Upper lobe of right lung (tissue), 1 donor: Measurements from ENCODE around the gene KRT5. TPM values are rescaled to one million over a fixed set of nuclear protein-coding genes. Genes with fewer than 3 reads are reported as not detected.

Source experiments
- ATAC-seq: fragments of 200-7000 bp; cut with Tn5 transposase; one replicate; pipeline ENCODE4 v1.9.1; 2020; ENCODE audit warnings: mild to moderate bottlenecking, moderate library complexity
- DNase-seq: peaks from one replicate; pipeline ENCODE4 v3.0.0-alpha.2; 2020
- H3K27ac ChIP-seq: fragments of 200-600 bp; one replicate; pipeline ENCODE4 v1.8.0; 2022
- H3K27me3 ChIP-seq: fragments of 200-600 bp; one replicate; pipeline ENCODE4 v1.8.0; 2022; ENCODE audit warnings: mild to moderate bottlenecking
- H3K36me3 ChIP-seq: fragments of 200-600 bp; one replicate; pipeline ENCODE4 v1.8.0; 2022
- H3K4me1 ChIP-seq: fragments of 200-600 bp; one replicate; pipeline ENCODE4 v1.8.0; 2022
- H3K4me3 ChIP-seq: fragments of 200-600 bp; one replicate; pipeline ENCODE4 v1.8.0; 2022; ENCODE audit warnings: mild to moderate bottlenecking
- H3K9me3 ChIP-seq: fragments of 200-600 bp; one replicate; pipeline ENCODE4 v1.8.0; 2022
- intact Hi-C: fragments of 100-400 bp; cut with DNase I; formaldehyde crosslinking; loops from one replicate; pipeline ENCODE4 v1.11.0; 2022
- total RNA-seq: library from RNA; stranded (reverse); fragmentation: NEBNext Ultra II Directional; extraction: Animal tissue kit (Norgen Biotek cat#: 25700); gene quantifications from one replicate; pipeline ENCODE4 v1.2.1, GENCODE V29; 2021
- TF ChIP-seq, protein P1 (sequence below): fragments of 200-600 bp; IDR thresholded peaks from one replicate; pipeline ENCODE4 v1.8.0; 2022; ENCODE audit warnings: antibody characterized with exemption
- donor health status: DM: no; HTN: yes; CAD: no; lungs with severe emphysema.

Gene KRT5
- total RNA-seq, 1 donor from 2014 or later, result 8.8 TPM

DNA sequence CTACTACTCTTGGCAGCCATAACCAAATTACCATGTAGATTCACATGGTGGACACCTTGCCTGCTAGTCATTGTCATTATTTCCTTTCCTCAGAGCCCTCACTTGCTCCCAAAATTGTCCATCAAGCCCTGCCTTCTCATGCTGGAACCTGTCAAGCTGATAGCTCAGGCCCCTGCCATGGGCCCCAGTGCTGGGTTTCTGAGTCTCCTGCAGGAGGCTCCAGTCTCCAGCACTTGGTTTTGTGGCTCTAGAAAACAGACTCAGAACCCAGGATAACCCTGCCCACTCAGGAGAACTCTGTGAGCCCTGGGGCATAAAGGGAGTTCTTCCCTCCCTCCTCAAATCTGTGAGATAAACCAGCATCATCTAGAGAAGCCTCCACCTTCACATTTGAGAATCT lies 22.0 kb upstream of the KRT5 start:
- Histone ChIP-seq H3K4me1 (no peaks in the 10 kb centered on the region), H3K4me3 (no peak overlapping the region), H3K9me3 (no peaks in the 10 kb centered on the region), H3K36me3 (no peaks in the 10 kb centered on the region), H3K27ac (no peak overlapping the region), H3K27me3 (no peaks in the 10 kb centered on the region)
- TF ChIP-seq, protein P1, sequence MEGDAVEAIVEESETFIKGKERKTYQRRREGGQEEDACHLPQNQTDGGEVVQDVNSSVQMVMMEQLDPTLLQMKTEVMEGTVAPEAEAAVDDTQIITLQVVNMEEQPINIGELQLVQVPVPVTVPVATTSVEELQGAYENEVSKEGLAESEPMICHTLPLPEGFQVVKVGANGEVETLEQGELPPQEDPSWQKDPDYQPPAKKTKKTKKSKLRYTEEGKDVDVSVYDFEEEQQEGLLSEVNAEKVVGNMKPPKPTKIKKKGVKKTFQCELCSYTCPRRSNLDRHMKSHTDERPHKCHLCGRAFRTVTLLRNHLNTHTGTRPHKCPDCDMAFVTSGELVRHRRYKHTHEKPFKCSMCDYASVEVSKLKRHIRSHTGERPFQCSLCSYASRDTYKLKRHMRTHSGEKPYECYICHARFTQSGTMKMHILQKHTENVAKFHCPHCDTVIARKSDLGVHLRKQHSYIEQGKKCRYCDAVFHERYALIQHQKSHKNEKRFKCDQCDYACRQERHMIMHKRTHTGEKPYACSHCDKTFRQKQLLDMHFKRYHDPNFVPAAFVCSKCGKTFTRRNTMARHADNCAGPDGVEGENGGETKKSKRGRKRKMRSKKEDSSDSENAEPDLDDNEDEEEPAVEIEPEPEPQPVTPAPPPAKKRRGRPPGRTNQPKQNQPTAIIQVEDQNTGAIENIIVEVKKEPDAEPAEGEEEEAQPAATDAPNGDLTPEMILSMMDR, result no peak
- ATAC-seq, result no peak
- intact Hi-C loops, result no loop called here
- no peak for DNase-seq

DNA sequence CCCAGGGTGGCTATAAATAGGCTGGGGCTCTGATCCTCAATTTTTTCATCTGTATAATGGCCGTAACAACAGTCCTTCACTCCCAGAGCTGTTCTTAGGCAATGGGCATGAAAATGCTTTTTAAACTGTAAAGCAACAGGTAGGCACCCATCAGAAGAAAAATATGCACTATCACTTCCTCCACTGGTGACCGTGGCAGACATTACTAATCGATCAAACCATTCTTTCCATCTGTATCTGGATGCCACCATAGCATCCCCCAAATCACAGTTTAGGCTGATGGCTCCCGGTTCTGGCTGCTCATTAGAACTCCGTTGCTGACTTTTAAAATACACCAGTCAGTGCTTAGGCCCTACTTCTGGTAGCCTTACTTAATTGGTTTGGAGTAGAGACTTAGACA lies 21.5 kb upstream of the KRT5 start:
- no peaks in the 10 kb centered on the region for H3K27me3 ChIP-seq
- TF ChIP-seq, protein P1, result no peak
- H3K9me3 ChIP-seq, result no peaks in the 10 kb centered on the region
- no peak overlapping the region for H3K4me3 ChIP-seq
- ATAC-seq (no peak), DNase-seq (no peak)
- no peaks in the 10 kb centered on the region for H3K4me1 ChIP-seq
- no peak overlapping the region for H3K27ac ChIP-seq
- H3K36me3 ChIP-seq, result no peaks in the 10 kb centered on the region
- intact Hi-C loops, result no loop called here

GRCh38 chr12:52540531-52540930 lies 20.3 kb upstream of the KRT5 start:
- no peak overlapping the region for H3K4me3 ChIP-seq
- H3K27me3 ChIP-seq, result no peaks in the 10 kb centered on the region
- no peaks in the 10 kb centered on the region for H3K36me3 ChIP-seq
- no peaks in the 10 kb centered on the region for H3K9me3 ChIP-seq
- TF ChIP-seq, protein P1, result no peak
- intact Hi-C loops, result no loop called here
- ATAC-seq (no peak), DNase-seq (no peak)
- no peaks in the 10 kb centered on the region for H3K4me1 ChIP-seq
- H3K27ac ChIP-seq, result no peak overlapping the region

DNA sequence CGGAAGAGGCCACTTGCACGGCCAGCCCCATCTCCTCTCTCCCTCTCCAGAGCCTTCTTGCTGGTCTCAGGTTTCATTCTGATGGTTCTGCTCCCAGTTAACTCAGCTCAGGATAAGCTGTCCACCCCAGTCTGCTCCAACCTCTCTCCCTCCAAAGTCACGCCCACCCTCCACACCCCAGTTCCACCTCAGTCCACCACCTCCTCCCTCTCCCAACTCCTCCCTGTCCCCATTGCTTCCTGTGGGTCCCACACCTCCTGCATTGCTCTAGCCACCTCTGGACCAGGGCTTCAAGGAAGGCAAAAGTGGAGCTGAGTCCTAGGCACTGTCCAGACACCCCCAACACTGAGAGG lies 19.6 kb upstream of the KRT5 start:
- no peaks in the 10 kb centered on the region for H3K9me3 ChIP-seq
- H3K27ac ChIP-seq, result no peak overlapping the region
- no peaks in the 10 kb centered on the region for H3K36me3 ChIP-seq
- no peaks in the 10 kb centered on the region for H3K4me1 ChIP-seq
- intact Hi-C loops, result no loop called here
- no peak for DNase-seq
- H3K27me3 ChIP-seq, result no peaks in the 10 kb centered on the region
- H3K4me3 ChIP-seq, result no peak overlapping the region
- ATAC-seq, result no peak
- TF ChIP-seq, protein P1, result no peak

DNA sequence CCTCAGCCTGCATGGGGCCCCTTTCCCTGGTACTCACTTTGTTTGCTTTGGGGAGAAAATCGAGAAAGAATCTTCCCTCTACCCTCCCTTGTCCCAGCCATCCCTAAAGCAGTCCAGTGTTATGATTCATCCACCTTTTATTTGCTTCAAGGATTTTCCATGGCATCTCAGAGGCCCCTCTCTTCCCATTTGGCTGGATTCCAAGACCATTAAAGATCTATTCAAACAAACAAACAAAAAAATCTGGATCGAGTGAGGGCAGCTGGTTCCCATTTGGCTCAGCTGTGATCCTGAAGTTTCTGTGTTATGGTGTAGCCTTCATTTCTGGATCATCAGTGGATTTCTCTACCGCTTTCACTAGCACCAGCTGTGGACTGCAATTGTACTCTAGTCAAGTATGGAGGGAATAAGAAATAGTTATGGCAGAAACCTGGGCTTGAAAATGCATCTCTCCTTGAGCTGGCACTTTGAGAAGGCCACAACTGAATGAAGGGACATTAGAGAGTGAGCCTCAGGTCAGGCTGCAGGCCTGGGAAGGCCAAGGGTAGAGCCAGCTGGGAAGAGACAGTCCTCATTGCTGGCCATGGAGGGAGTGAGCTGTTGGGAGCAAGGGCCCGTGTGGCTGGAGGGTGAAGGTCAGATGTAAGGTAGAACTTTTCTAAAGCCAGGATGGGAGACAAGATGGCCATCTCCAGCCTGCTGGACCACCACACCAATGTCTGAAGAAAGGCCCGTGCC lies 19.1 kb upstream of the KRT5 start:
- Histone ChIP-seq H3K27ac (no peak overlapping the region), H3K9me3 (no peaks in the 10 kb centered on the region), H3K4me1 (no peaks in the 10 kb centered on the region), H3K4me3 (no peak overlapping the region), H3K36me3 (no peaks in the 10 kb centered on the region), H3K27me3 (no peaks in the 10 kb centered on the region)
- TF ChIP-seq, protein P1, result no peak
- ATAC-seq (no peak), DNase-seq (no peak)
- intact Hi-C loops, result no loop called here

- ATAC-seq (no peak), DNase-seq (no peak)
- intact Hi-C loops, result no loop called here
- Histone ChIP-seq H3K27me3 (no peaks in the 10 kb centered on the region), H3K4me1 (no peaks in the 10 kb centered on the region), H3K27ac (no peak overlapping the region), H3K4me3 (no peak overlapping the region), H3K9me3 (no peaks in the 10 kb centered on the region), H3K36me3 (no peaks in the 10 kb centered on the region)
- TF ChIP-seq, protein P1, result no peak
Measured at GRCh38 chr12:52537101-52537500, 16.9 kb upstream of the KRT5 start.
